ENCODE results near the gene RBP5.

The RBP5 gene

GRCh38 chr12:7106082-7106481 lies 22.6 kb downstream of the RBP5 start:
- no peak overlapping the region for H3K27ac ChIP-seq
- no peak for DNase-seq (ENCODE audit: low read depth, low spot score)

- no peak for DNase-seq (ENCODE audit: low read depth, low spot score)
- no peak overlapping the region for H3K27ac ChIP-seq
Observed at GRCh38 chr12:7103837-7104584, 24.7 kb downstream of the RBP5 start.

GRCh38 chr12:7102582-7102981 lies 26.1 kb downstream of the RBP5 start:
- H3K27ac ChIP-seq, result no peak overlapping the region
- DNase-seq (ENCODE audit: low read depth, low spot score), result no peak

DNA sequence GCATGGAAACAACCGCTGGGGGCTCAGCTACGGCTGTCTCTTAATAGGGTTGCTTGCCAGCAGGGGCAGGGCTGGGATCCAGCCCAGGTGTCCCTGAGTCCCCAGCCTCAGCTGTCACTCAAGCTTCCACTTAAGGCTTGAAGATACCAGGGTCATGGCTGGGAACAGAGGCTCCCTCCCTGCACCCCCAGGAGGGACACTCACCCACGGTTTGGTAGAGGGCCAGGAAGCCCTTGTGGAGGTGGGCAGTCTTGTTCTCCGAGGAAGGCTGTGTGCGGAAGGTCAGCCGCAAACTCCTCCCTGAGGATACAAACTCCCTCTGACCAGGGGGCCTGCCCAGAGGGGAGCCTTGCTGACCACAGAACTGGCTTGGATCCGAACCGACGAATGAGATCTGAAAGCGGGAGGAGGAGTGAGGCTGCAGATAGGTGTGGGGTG lies 27.0 kb downstream of the RBP5 start:
- H3K27ac ChIP-seq, result no peak overlapping the region
- no peak for DNase-seq (ENCODE audit: low read depth, low spot score)

GRCh38 chr12:7101047-7101693 lies 27.5 kb downstream of the RBP5 start:
- no peak overlapping the region for H3K27ac ChIP-seq
- DNase-seq (ENCODE audit: low read depth, low spot score), result no peak

- no peak for DNase-seq (ENCODE audit: low read depth, low spot score)
Observed at GRCh38 chr12:7100239-7100638, 28.4 kb downstream of the RBP5 start.

DNA sequence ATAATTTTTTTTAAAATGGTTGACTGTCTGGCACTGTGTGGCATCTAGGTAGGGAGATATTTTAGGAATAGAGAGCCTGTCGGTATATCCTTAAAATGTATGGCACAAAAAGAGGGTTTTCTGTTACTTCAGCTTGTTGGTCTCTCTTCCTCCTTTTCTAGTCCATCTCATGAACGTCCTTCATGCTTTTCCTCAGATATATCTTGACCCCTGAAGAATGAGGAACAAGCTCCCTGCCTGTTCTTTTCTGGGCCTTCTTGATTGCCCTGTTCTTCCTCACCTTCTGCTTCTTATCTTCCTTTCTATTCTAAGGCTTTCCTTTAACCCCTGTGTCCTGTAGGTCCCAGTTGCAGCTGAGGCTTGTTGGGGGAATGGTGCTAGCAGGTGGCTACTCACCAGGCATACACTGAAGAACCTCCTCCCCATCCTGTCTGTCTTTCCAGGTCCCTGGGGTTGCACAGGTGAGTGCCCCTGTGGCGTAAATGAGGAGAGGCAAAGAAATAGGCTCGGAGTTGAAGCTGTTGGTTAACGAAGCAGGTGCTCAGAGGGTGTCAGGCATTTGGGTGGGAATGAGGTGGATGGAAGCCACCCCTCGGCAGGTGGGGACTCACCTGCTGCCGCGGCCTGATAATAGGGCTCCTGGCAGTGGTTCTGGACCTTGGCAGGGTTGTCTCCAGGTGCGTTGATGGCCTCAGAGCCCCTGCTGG lies 29.2 kb downstream of the RBP5 start:
- no peak for DNase-seq (ENCODE audit: low read depth, low spot score)
- no peak overlapping the region for H3K27ac ChIP-seq

More at GRCh38 chr12:7100239-7100638, 28.4 kb downstream of the RBP5 start:
- no peak overlapping the region for H3K27ac ChIP-seq

DNA sequence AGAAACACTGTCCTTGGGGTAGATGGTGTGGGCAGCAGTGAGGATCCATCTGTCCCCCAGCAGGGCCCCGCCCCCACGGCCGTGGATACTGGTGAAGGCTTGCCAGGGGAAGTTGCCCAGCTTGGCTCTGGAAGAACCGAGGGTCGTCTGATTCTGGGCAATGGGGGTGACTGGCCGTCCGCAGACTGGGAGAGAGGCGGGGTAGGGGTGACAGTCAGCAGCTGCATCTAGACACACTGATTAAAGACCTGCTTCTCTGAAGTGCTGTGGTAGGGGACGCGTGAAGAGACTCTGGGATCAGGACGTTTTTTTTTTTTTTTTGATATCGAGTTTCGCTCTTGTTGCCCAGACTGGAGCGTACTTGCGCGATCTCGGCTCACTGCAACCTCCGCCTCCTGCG lies 31.7 kb downstream of the RBP5 start:
- H3K27ac ChIP-seq, result no peak overlapping the region
- no peak for DNase-seq (ENCODE audit: low read depth, low spot score)

- no peak for DNase-seq (ENCODE audit: low read depth, low spot score)
- no peak overlapping the region for H3K27ac ChIP-seq
Observed at GRCh38 chr12:7096006-7096932, 32.4 kb downstream of the RBP5 start.

GRCh38 chr12:7093892-7094291 lies 34.8 kb downstream of the RBP5 start:
- no peak overlapping the region for H3K27ac ChIP-seq

GRCh38 chr12:7093486-7093885 lies 35.2 kb downstream of the RBP5 start:
- DNase-seq (ENCODE audit: low read depth, low spot score), result no peak
- H3K27ac ChIP-seq, result no peak overlapping the region

More at GRCh38 chr12:7093892-7094291, 34.8 kb downstream of the RBP5 start:
- no peak for DNase-seq (ENCODE audit: low read depth, low spot score)

GRCh38 chr12:7092986-7093460 lies 35.7 kb downstream of the RBP5 start:
- H3K27ac ChIP-seq, result no peak overlapping the region

DNA sequence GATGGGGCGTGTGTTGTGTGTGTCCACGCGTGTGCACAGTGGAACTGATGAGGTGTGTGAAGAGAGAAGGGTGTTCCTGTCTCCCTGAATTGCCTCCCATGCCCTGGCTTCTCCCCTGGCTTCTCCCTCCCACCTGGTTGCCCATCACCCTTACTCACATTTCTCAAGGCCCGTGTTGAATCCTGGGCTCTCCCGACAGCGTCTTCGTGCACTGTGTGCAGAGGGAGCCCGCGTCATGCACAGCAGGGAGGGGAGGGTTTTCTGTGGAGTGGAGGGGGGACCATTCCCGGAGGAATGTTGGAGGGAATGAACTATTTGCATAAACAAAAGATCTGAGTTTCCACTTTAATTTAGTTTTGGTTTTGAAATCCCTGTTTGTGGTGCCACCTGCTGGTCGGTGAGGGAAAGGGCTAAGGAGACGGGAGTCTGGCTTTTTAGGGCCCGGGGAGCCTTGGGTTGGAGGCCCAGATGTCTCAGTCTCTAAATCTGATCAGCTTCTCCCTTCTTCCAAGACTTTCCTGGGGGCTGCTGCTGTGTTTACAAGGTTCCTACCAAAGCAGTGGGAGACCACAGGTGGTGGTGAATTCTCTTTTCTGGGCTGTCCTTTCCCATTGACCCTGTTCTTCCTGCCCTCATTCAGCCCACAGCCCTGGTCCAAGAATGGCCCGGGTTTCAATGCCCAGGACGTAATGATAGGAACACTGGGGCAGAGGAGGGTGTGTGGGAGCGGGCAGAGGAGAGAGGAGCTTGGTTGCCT lies 36.3 kb downstream of the RBP5 start, which contains the start of gene C1R:
TSS of gene C1R (minus strand) at position 217 of the 757 bp plus-strand sequence. CDS start at position 160, 57 bp downstream.
- no peak within 1 kb of the TSS for H3K27ac ChIP-seq
- no peak for DNase-seq (ENCODE audit: low read depth, low spot score)

More at GRCh38 chr12:7092986-7093460, 35.7 kb downstream of the RBP5 start:
- DNase-seq (ENCODE audit: low read depth, low spot score), result no peak

- no peak overlapping the region for H3K27ac ChIP-seq
- no peak for DNase-seq (ENCODE audit: low read depth, low spot score)
Observed at GRCh38 chr12:7091660-7092228, 36.9 kb downstream of the RBP5 start.

DNA sequence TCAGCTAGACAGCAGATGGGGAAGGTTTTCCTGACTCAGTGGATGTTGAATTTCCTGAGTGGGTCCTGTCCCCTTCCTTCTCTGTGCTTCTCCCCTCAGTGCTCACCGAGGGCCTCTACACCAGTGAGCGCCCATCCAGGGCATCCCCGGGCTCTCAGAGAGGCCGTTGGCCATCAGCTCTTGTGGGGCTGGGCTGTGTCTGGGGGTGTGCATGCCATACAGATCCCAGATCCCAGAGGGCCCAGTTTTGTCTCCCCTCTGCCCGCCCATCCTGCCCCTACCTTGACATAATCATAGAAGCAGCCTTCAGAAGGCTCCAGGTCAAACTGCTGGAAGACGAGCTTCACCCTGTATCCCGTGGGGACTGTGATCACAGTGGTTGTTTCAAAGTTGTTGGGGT lies 37.5 kb downstream of the RBP5 start:
- DNase-seq (ENCODE audit: low read depth, low spot score), result no peak
- no peak overlapping the region for H3K27ac ChIP-seq

- DNase-seq (ENCODE audit: low read depth, low spot score), result no peak
Observed at GRCh38 chr12:7090222-7090998, 38.3 kb downstream of the RBP5 start.

DNA sequence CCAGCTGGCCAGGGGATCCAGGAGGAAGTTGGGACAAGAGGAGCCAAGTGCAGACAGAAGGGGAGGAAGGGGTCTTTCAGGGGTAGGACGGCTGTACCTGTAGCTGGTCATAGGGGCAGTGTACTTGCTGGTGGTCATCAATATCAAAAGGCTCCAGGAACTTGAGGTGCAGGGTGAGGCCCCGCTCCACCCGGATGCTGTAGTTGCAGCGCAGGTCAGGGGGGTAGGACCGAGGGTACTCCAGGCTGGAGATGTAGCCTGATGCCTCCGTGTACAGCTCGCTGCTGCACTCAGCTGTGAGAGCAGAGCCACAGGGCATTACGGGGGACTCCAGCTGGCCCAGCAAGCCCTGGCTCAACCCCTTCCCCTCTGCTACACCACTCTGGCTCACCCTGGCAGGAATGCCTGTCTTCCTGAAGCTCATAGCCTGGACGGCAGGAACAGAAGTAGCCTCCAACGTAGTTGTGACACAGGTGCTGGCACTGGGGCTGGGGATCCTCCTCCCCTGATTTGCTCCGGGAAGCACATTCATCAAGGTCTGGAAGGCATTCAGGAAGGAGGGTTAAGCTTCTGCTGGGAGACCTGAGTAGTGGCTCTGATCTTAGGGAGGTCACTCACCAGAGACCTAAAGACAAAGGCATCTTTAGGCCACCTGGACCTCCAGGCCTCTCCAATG lies 39.4 kb downstream of the RBP5 start:
- no peak for DNase-seq (ENCODE audit: low read depth, low spot score)
- no peak overlapping the region for H3K27ac ChIP-seq

More at GRCh38 chr12:7090222-7090998, 38.3 kb downstream of the RBP5 start:
- no peak overlapping the region for H3K27ac ChIP-seq

All from epithelial cell of prostate (primary cell).